ENCODE results near the gene ANKS6.

ANKS6 gene

GRCh38 chr9:98807070-98807813 is 10.9 kb upstream of the ANKS6 start, which contains the start of gene GALNT12:
GALNT12 (plus strand) TSS chr9:98807670; CDS start chr9:98807699, 29 bp downstream.
- Histone ChIP-seq H3K27ac (ENCODE audit: low read depth in 2 of 2, low read length in 2 of 2) (peak within 1 kb of the TSS; percentile 87 to 89), H3K9ac (ENCODE audit: low read depth in 1 of 2, low read length in 2 of 2) (peak within 1 kb of the TSS; percentile 77 to 80), H3K36me3 (ENCODE audit: control insufficient read depth in 2 of 2, insufficient read depth in 2 of 2, low read length in 2 of 2) (no peaks in the 10 kb centered on the region)

GRCh38 chr9:98806394-98807035 is 10.2 kb upstream of the ANKS6 start:
- Histone ChIP-seq H3K27ac (ENCODE audit: low read depth in 2 of 2, low read length in 2 of 2) (peak overlapping the region; percentile 78 to 89), H3K27me3 (ENCODE audit: control insufficient read depth in 2 of 2, insufficient read depth in 2 of 2, low read length in 2 of 2) (no peaks in the 10 kb centered on the region), H3K4me3 (ENCODE audit: low read length in 2 of 2) (peak overlapping the region; percentile 71 to 78), H3K4me1 (ENCODE audit: control insufficient read depth in 2 of 2, insufficient read depth in 2 of 2, low read length in 2 of 2) (peaks cover 24 to 55% of the 10 kb centered on the region in 2 donors), H3K9ac (ENCODE audit: low read depth in 1 of 2, low read length in 2 of 2) (peak overlapping the region; percentile 18 to 48), H3K36me3 (ENCODE audit: control insufficient read depth in 2 of 2, insufficient read depth in 2 of 2, low read length in 2 of 2) (no peaks in the 10 kb centered on the region), H3K9me3 (ENCODE audit: control insufficient read depth in 2 of 2, low read length in 2 of 2) (no peaks in the 10 kb centered on the region)

More at GRCh38 chr9:98807070-98807813, 10.9 kb upstream of the ANKS6 start, which contains the start of gene GALNT12:
- H3K4me3 ChIP-seq (ENCODE audit: low read length in 2 of 2), result peak within 1 kb of the TSS; percentile 78 to 79
- no peaks in the 10 kb centered on the region for H3K27me3 ChIP-seq (ENCODE audit: control insufficient read depth in 2 of 2, insufficient read depth in 2 of 2, low read length in 2 of 2)
- H3K4me1 ChIP-seq (ENCODE audit: control insufficient read depth in 2 of 2, insufficient read depth in 2 of 2, low read length in 2 of 2), result peaks cover 24 to 55% of the 10 kb centered on the region in 2 donors
- no peaks in the 10 kb centered on the region for H3K9me3 ChIP-seq (ENCODE audit: control insufficient read depth in 2 of 2, low read length in 2 of 2)

GRCh38 chr9:98805506-98806272 is 9.3 kb upstream of the ANKS6 start:
- H3K27ac ChIP-seq (ENCODE audit: low read depth in 2 of 2, low read length in 2 of 2), result peak overlapping the region; percentile 78 to 89
- H3K9ac ChIP-seq (ENCODE audit: low read depth in 1 of 2, low read length in 2 of 2), result peak overlapping the region in 1 of 2 donors; percentile 48
- peaks cover 24 to 50% of the 10 kb centered on the region in 2 donors for H3K4me1 ChIP-seq (ENCODE audit: control insufficient read depth in 2 of 2, insufficient read depth in 2 of 2, low read length in 2 of 2)

GRCh38 chr9:98804083-98804482 is 7.7 kb upstream of the ANKS6 start:
- Histone ChIP-seq H3K9me3 (ENCODE audit: control insufficient read depth in 2 of 2, low read length in 2 of 2) (no peaks in the 10 kb centered on the region), H3K27me3 (ENCODE audit: control insufficient read depth in 2 of 2, insufficient read depth in 2 of 2, low read length in 2 of 2) (no peaks in the 10 kb centered on the region), H3K4me1 (ENCODE audit: control insufficient read depth in 2 of 2, insufficient read depth in 2 of 2, low read length in 2 of 2) (peaks cover 18 to 34% of the 10 kb centered on the region in 2 donors), H3K27ac (ENCODE audit: low read depth in 2 of 2, low read length in 2 of 2) (no peak overlapping the region), H3K36me3 (ENCODE audit: control insufficient read depth in 2 of 2, insufficient read depth in 2 of 2, low read length in 2 of 2) (no peaks in the 10 kb centered on the region), H3K9ac (ENCODE audit: low read depth in 1 of 2, low read length in 2 of 2) (no peak overlapping the region), H3K4me3 (ENCODE audit: low read length in 2 of 2) (no peak overlapping the region)

More at GRCh38 chr9:98805506-98806272, 9.3 kb upstream of the ANKS6 start:
- Histone ChIP-seq H3K4me3 (ENCODE audit: low read length in 2 of 2) (peak overlapping the region; percentile 36 to 41), H3K27me3 (ENCODE audit: control insufficient read depth in 2 of 2, insufficient read depth in 2 of 2, low read length in 2 of 2) (no peaks in the 10 kb centered on the region), H3K9me3 (ENCODE audit: control insufficient read depth in 2 of 2, low read length in 2 of 2) (no peaks in the 10 kb centered on the region), H3K36me3 (ENCODE audit: control insufficient read depth in 2 of 2, insufficient read depth in 2 of 2, low read length in 2 of 2) (no peaks in the 10 kb centered on the region)

- H3K4me3 ChIP-seq (ENCODE audit: low read length in 2 of 2), result no peak overlapping the region
- H3K27ac ChIP-seq (ENCODE audit: low read depth in 2 of 2, low read length in 2 of 2), result no peak overlapping the region
- no peaks in the 10 kb centered on the region for H3K36me3 ChIP-seq (ENCODE audit: control insufficient read depth in 2 of 2, insufficient read depth in 2 of 2, low read length in 2 of 2)
- no peaks in the 10 kb centered on the region for H3K9me3 ChIP-seq (ENCODE audit: control insufficient read depth in 2 of 2, low read length in 2 of 2)
- H3K4me1 ChIP-seq (ENCODE audit: control insufficient read depth in 2 of 2, insufficient read depth in 2 of 2, low read length in 2 of 2), result peaks cover 11 to 22% of the 10 kb centered on the region in 2 donors
- H3K9ac ChIP-seq (ENCODE audit: low read depth in 1 of 2, low read length in 2 of 2), result no peak overlapping the region
- H3K27me3 ChIP-seq (ENCODE audit: control insufficient read depth in 2 of 2, insufficient read depth in 2 of 2, low read length in 2 of 2), result no peaks in the 10 kb centered on the region
These were observed 5.6 kb upstream of the ANKS6 start for GRCh38 chr9:98801969-98802371.

- H3K9ac ChIP-seq (ENCODE audit: low read depth in 1 of 2, low read length in 2 of 2), result no peak overlapping the region
- H3K4me1 ChIP-seq (ENCODE audit: control insufficient read depth in 2 of 2, insufficient read depth in 2 of 2, low read length in 2 of 2), result peaks cover 9 to 18% of the 10 kb centered on the region in 2 donors
- no peaks in the 10 kb centered on the region for H3K36me3 ChIP-seq (ENCODE audit: control insufficient read depth in 2 of 2, insufficient read depth in 2 of 2, low read length in 2 of 2)
- no peaks in the 10 kb centered on the region for H3K27me3 ChIP-seq (ENCODE audit: control insufficient read depth in 2 of 2, insufficient read depth in 2 of 2, low read length in 2 of 2)
- no peak overlapping the region for H3K4me3 ChIP-seq (ENCODE audit: low read length in 2 of 2)
- H3K27ac ChIP-seq (ENCODE audit: low read depth in 2 of 2, low read length in 2 of 2), result no peak overlapping the region
- H3K9me3 ChIP-seq (ENCODE audit: control insufficient read depth in 2 of 2, low read length in 2 of 2), result no peaks in the 10 kb centered on the region
These were observed 5.2 kb upstream of the ANKS6 start for GRCh38 chr9:98801561-98801960.

GRCh38 chr9:98798254-98798653 is 1.9 kb upstream of the ANKS6 start:
- Histone ChIP-seq H3K36me3 (ENCODE audit: control insufficient read depth in 2 of 2, insufficient read depth in 2 of 2, low read length in 2 of 2) (no peaks in the 10 kb centered on the region), H3K27me3 (ENCODE audit: control insufficient read depth in 2 of 2, insufficient read depth in 2 of 2, low read length in 2 of 2) (no peaks in the 10 kb centered on the region), H3K9me3 (ENCODE audit: control insufficient read depth in 2 of 2, low read length in 2 of 2) (no peaks in the 10 kb centered on the region), H3K9ac (ENCODE audit: low read depth in 1 of 2, low read length in 2 of 2) (no peak overlapping the region), H3K4me3 (ENCODE audit: low read length in 2 of 2) (no peak overlapping the region), H3K27ac (ENCODE audit: low read depth in 2 of 2, low read length in 2 of 2) (no peak overlapping the region), H3K4me1 (ENCODE audit: control insufficient read depth in 2 of 2, insufficient read depth in 2 of 2, low read length in 2 of 2) (peaks cover 8 to 9% of the 10 kb centered on the region in 2 donors)

- Histone ChIP-seq H3K27ac (ENCODE audit: low read depth in 2 of 2, low read length in 2 of 2) (no peak overlapping the region), H3K27me3 (ENCODE audit: control insufficient read depth in 2 of 2, insufficient read depth in 2 of 2, low read length in 2 of 2) (no peaks in the 10 kb centered on the region), H3K4me3 (ENCODE audit: low read length in 2 of 2) (no peak overlapping the region), H3K9ac (ENCODE audit: low read depth in 1 of 2, low read length in 2 of 2) (no peak overlapping the region), H3K9me3 (ENCODE audit: control insufficient read depth in 2 of 2, low read length in 2 of 2) (no peaks in the 10 kb centered on the region), H3K4me1 (ENCODE audit: control insufficient read depth in 2 of 2, insufficient read depth in 2 of 2, low read length in 2 of 2) (peaks cover 8 to 9% of the 10 kb centered on the region in 2 donors), H3K36me3 (ENCODE audit: control insufficient read depth in 2 of 2, insufficient read depth in 2 of 2, low read length in 2 of 2) (no peaks in the 10 kb centered on the region)
These were observed 1.1 kb upstream of the ANKS6 start for GRCh38 chr9:98797491-98797890.

GRCh38 chr9:98795970-98796363 is 388 bp downstream of the ANKS6 start:
- no peaks in the 10 kb centered on the region for H3K9me3 ChIP-seq (ENCODE audit: control insufficient read depth in 2 of 2, low read length in 2 of 2)
- H3K27me3 ChIP-seq (ENCODE audit: control insufficient read depth in 2 of 2, insufficient read depth in 2 of 2, low read length in 2 of 2), result no peaks in the 10 kb centered on the region
- peak overlapping the region; percentile 43 to 70 for H3K9ac ChIP-seq (ENCODE audit: low read depth in 1 of 2, low read length in 2 of 2)
- H3K4me3 ChIP-seq (ENCODE audit: low read length in 2 of 2), result peak overlapping the region; percentile 70 to 75
- H3K4me1 ChIP-seq (ENCODE audit: control insufficient read depth in 2 of 2, insufficient read depth in 2 of 2, low read length in 2 of 2), result peaks cover 8 to 10% of the 10 kb centered on the region in 2 donors
- H3K36me3 ChIP-seq (ENCODE audit: control insufficient read depth in 2 of 2, insufficient read depth in 2 of 2, low read length in 2 of 2), result no peaks in the 10 kb centered on the region
- H3K27ac ChIP-seq (ENCODE audit: low read depth in 2 of 2, low read length in 2 of 2), result no peak overlapping the region

All from mucosa of rectum (tissue), 2 donors.